Measurements from ENCODE around the gene ALLC.

Gene ALLC

GRCh38 chr2:3680548-3681345, 22.7 kb downstream of the ALLC start:
- DNase-seq: no peak

GRCh38 chr2:3681625-3682024, 23.6 kb downstream of the ALLC start:
- no peak for DNase-seq

GRCh38 chr2:3682811-3683210, 24.8 kb downstream of the ALLC start:
- DNase-seq: no peak

- no peak for DNase-seq
Measured at GRCh38 chr2:3683748-3684454, 25.9 kb downstream of the ALLC start.

- DNase-seq: no peak
Measured at GRCh38 chr2:3689998-3690748, 32.2 kb downstream of the ALLC start.

- DNase-seq: no peak
Measured at GRCh38 chr2:3692375-3692774, 34.4 kb downstream of the ALLC start.

- no peak for DNase-seq
Measured at GRCh38 chr2:3696545-3696944, 38.5 kb downstream of the ALLC start.

GRCh38 chr2:3701071-3701470, 43.1 kb downstream of the ALLC start:
- DNase-seq: no peak

- no peak for DNase-seq
Measured at GRCh38 chr2:3703236-3703756, 45.3 kb downstream of the ALLC start, which contains the start of gene DCDC2C. DCDC2C (plus strand) TSS chr2:3703575; CDS start chr2:3703752, 177 bp downstream.

- no peak for DNase-seq
Measured at GRCh38 chr2:3703757-3704355, 45.9 kb downstream of the ALLC start.

GRCh38 chr2:3704692-3705091, 46.7 kb downstream of the ALLC start:
- DNase-seq: no peak

GRCh38 chr2:3705782-3706181, 47.8 kb downstream of the ALLC start:
- no peak for DNase-seq

GRCh38 chr2:3706892-3707291, 48.9 kb downstream of the ALLC start:
- no peak for DNase-seq

GRCh38 chr2:3708576-3708975, 50.6 kb downstream of the ALLC start:
- no peak for DNase-seq

GRCh38 chr2:3709225-3709624, 51.2 kb downstream of the ALLC start:
- DNase-seq: no peak

GRCh38 chr2:3712424-3712823, 54.4 kb downstream of the ALLC start:
- DNase-seq: no peak

- DNase-seq: no peak
Measured at GRCh38 chr2:3712831-3713503, 55.0 kb downstream of the ALLC start.

GRCh38 chr2:3718679-3719078, 60.7 kb downstream of the ALLC start:
- no peak for DNase-seq

GRCh38 chr2:3725002-3725401, 67.0 kb downstream of the ALLC start:
- DNase-seq: no peak

- DNase-seq: no peak
Measured at GRCh38 chr2:3725458-3726250, 67.7 kb downstream of the ALLC start.

- no peak for DNase-seq
Measured at GRCh38 chr2:3726511-3726910, 68.5 kb downstream of the ALLC start.

Measured in NCI-H524 treated with DMSO at 0.1 percent for 48 hours (cell line).